COR-L47 (cell line): ENCODE data around the gene FAR1.

Source experiments
- DNase-seq: peaks from one replicate; lab custom pipeline; 2025; lab: John Stamatoyannopoulos, UW

The FAR1 gene

DNA sequence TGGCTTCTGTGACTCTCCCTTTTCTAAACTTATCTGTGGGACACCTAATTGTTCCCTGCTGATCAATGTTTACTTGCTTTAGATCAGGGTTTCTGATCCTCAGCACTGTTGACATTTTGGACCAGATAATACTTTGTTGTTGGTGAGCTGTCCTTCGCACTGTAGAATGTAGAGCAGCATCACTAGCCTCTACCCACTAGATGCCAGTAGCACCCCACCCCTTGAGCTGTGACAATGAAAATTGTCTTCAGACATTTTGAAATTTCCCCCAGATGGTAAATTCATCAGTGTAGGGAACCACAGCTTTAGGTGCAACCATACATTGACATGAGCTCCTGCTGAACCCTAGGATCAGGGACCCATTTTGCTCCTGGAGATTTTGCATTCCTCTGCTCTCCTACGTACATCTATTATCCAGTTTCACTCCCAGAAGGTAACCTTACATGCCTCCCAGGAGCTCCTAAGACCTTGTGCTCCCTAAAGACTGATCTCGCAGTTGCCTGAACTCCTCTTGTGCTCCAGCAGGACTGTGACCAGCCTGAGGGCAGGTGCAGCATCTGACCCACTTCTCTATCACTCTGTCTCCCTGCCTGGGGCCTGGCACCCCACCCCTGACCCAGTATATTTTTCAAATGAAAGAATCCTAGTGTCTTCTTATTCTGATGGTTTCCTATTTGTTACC, 107.8 kb downstream of the FAR1 start:
- peak; percentile 52 for DNase-seq

DNA sequence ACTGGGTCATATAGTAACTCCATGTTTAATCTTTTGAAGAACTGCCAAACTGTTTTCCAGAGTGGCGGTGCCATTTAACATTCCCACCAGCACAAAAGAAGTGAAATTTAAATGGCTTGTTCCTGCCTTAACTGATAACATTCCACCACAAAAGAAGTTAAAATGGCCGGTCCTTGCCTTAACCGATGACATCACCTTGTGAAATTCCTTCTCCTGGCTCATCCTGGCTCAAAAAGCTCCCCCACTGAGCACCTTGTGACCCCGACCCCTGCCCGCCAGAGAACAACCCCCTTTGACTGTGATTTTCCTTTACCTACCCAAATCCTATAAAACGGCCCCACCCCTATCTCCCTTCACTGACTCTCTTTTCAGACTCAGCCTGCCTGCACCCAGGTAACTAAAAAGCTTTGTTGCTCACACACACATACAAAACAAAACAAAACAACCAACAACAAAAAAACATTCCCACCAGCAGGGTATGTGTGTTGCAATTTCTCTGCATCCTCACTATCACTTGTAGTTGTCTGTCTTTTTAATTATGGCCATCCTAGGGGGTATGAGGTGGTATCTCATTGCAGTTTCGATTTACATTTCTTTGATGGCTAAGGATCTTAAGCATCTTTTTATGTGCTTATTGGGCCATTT, 109.0 kb downstream of the FAR1 start:
- no peak for DNase-seq

DNA sequence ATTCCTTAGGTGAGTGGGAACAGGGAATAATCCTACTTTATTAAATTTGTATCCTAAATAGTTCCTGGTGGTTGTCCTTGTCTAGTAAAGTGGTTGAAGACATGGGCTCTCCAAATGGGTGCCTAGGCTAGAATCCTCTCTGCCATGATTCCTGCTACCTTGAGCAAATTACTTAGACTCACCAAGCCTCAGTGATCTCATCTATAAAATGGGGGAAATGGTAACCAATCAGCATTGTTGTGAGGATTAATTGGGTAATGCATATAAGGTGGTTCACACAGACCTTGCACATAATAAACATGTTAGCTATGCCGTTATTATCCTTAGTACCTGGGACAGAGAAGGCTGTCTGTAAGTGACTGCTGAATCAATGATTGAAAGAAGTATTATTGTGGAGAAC, 109.9 kb downstream of the FAR1 start:
- no peak for DNase-seq

DNA sequence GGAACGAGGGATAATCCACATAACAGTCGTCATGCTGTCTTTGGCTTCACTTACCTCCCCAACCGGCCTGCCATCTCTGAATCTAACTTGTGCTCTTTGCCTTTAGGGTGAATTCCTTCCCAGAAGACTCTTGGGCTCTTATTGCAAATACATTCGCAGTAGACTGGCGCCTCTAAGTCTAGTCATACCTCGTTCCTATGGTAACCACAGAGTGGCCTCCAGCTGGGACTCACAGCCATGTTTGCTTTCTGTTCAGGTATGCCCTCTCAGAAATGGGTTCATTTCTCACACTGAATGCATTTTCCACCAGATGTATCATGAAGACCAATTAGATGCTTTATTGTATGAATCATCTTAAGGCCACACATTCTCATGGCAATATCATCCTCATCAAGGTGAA, 112.7 kb downstream of the FAR1 start:
- DNase-seq, result no peak
